GM18526 (cell line): Measurements from ENCODE around the gene FSHR.

Source experiments
- POLR2A ChIP-seq: IDR thresholded peaks from 3 replicates; pipeline ENCODE4 v1.6.1; 2011; ENCODE audit not compliant: insufficient read length; ENCODE audit errors: extremely low read depth

Gene FSHR

DNA sequence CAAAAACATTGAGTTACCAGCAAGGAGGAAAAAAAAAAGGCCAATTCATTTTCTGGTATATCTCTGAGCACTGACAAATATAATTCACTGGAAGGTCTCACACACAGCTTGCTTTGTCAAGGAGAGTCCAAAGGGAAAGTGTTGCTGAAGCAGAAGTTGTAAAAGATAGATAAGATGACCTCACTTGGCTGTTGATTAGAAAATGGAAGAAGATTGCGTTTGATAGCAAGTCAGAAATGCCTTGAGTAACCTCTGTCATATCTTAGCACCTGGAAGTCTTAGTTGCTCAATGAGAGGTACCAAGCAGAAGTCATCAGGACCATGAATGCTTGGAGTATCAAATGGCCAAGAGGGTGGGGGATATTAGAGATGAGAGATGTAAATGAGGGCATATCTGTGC, 105.2 kb downstream of the FSHR start:
- TF ChIP-seq POLR2A, result no peak

DNA sequence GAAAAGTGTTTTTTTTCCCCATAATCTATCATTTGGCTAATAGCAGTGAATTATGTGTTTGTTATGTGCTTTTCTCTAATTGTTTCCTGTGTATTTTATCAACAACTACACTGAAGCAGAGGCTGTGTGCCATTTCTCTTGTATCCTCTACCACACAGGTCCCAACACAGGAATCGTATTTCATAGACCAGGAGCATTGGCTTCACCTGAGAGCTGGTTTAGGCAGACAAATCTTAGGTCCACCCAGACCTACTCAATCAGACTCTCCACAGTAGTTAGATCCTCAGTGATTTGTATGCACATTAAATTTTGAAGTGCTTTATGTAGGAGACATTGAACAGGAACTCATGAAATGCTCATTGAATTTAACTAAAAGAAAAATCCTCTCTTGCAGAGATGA, 109.2 kb downstream of the FSHR start:
- TF ChIP-seq POLR2A, result no peak

DNA sequence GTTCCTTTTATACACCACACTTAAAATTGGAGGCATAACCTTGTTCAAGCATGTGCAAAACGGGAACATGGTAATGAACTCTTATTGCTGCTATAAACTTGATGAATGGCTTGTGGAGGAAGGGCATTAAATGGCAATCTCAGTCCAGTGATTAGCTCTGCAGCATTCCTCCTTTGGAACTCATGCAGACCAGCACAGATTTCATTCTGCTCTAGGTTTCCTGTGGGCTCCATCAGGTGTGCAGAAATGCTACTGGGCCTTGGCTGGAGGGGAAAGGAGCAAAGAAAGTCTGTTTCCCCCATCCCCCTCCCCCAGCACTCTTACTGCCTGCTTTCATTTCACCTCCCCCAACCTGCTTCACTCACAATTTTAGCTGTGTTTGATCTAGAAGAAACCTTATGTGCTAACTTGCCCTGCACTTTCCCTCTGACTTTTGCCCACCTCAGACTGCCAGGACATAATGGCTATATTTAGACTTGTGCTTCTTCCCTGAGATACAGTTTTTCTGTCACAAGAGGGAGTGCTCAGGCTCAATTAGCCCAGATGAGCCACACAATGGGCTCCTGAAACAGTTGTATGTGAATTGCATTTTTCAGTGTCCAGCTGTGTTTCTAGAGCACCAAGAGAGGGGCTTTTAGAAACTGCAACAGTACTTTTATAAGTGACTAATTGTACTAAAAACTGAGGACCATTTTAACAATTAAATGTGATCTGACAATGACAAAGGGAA, 109.8 kb downstream of the FSHR start:
- no peak for TF ChIP-seq POLR2A

DNA sequence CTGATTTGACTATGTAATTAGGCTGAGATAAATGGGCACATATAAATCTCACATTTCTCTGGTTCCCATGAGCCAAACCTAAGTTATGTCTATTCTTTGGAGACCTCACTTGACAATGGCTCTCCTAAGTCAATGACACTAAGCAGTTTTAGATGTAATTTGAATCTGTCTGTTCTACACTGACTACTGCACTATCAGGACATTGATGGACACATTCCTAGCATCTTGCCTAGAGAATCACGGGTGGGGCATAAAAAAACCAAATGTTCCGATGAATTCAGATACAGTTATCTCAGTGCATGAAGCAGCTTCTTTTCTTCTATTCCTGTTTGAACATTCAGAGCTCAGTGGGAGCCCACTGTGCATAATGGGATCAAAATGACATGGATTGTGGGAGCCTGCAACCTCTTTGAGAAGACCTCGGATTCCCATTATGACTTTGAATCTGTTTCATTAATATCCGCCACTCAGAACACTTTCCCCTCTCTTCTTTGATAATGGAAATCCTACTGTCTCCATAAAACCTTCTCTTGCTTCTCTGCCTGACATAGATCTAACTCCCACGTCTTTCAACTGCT, 110.8 kb downstream of the FSHR start:
- TF ChIP-seq POLR2A, result no peak

DNA sequence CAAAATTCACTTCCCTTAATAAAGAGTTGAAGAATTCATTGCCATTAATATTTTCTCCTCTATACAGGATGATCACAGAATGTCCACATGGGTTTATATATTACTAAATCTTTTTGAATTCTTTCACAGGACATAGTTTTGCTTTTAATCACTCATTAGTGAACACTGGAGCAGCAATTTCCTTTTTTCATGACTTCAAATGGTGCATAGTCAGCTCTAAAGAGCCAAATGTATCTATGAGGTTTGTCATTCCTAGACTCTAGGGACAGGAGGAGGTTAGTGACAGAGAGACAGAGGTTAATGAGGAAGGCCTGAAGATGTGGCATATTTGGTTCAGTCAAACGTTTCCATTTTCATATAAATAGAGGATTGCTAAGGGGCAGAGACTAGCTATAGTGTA, 111.8 kb downstream of the FSHR start:
- TF ChIP-seq POLR2A, result no peak

DNA sequence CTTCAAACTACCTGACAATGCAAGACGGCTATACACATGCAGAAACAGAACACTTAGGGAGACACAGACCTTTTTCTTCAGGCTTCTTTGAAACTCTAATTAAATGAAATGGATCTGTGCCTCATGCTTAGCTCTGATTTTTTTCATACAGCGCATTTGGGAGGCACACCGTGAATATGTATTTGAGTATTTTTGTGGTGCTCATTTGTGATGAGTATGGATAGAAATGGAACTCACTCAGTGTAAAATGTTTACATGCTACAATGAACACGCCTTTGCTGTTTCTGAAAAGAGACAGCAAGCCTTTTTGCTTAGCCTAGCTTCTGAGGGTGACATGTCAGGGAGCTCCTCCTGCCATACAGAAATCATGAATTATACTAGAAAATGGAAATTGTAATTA, 113.3 kb downstream of the FSHR start:
- no peak for TF ChIP-seq POLR2A

DNA sequence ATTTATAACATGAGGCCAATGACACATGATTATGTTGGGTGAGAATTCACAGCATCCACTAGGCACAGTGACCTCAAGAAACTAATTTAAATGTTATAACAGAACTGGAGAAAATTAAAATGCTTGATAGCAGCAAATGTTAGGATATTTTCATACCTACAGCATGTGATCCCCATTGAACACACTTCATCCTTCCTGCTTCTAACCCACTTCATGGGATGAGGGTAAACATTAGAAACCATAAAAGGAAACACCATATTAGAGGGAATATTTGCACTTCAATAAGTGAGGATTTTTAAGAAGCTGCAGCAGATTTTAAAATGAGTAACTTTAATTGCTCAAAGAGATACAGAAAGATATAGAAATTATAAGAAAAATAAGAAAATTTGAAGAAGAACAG, 117.1 kb downstream of the FSHR start:
- no peak for TF ChIP-seq POLR2A

DNA sequence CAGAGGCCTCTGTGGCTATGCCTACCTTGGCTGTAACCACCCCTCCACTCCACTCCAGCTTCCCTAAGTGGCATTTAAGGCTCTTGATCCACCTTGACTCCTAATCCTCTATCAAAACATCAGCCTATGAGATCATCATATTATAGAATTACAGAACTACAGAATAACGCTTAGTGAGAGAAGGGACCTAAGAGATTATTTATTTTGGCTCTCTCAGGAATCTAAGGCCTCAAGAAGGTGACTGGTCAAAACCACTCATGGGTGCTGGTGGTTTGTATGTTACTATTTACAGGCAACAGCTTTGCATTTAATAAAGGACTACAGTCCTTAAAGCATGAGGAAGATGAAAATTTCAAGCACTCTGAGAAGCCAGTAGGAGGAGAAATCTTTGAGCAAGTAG, 118.8 kb downstream of the FSHR start:
- TF ChIP-seq POLR2A, result no peak

DNA sequence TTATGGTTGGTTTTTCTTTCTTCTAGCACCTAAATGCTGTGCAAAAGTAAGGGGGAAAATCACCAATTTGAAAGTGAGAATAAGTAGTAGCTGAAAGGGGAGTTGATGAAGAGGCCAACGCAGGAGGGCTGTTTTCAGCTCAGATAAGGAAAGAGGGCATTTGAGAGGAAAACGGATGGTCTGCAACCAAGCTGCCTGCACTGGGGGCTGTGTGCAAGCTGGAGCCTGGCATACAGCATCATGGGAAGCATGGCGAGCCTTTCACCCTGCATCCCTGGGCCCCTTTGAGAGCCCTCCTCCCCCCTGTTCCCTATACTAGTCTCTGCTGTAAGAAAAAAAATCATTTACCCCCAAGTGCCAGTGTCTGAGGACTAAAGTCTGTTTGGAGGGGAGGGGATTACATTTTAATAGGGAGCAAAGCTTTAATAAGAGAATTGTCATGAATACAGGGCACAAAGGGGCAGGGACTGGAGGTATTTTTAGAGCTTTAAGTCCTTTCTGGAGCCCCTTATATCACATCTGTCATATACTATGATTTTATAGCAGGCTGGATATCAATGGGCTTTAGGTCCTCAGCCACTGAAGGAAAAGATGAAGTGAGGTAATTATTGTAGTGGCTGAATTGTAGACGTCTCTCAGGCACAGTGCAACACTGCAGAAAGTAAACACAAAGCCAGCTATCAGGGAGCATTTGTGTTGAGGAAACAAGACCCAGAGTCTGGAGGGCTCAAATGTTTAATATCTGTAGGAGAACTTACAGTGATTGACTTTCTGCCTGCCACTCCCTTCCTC, 120.7 kb downstream of the FSHR start:
- TF ChIP-seq POLR2A, result no peak

DNA sequence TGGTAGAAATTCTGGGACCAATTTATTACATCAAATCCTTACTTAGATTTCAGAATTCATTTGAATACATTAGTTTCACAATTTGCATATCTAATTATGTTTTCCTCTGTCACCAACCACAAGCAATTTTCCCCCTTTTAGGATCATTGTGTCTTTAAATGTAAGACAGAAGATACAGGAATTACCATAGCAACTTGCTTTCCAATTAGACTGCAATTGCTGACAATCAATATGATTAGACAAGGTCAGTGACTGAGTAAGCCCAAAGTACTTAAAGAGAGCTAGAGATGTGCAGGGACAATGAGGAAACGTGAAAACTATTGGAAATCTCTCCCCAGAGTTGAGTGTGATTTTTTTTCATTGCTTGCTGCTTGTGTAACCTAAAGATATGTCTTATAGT, 121.4 kb downstream of the FSHR start:
- no peak for TF ChIP-seq POLR2A

DNA sequence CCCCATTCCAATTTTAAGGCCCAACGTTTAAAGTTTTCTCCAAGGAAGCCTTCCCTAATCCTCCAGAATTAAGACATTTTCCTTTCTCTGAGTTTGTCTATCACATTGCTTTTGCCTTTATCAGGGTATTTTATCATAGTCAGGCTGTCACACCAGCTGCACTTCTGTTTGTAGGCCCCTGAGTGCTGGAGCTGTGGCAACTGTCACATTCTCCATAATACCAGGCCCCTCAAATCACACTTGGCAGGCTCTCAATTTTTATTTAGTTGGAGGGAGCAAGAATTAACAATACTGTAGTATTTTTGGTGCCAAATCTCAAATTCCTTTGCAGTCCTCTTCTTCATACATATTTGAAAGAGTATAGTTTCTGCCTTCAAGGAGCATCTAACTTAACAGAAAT, 122.2 kb downstream of the FSHR start:
- no peak for TF ChIP-seq POLR2A

DNA sequence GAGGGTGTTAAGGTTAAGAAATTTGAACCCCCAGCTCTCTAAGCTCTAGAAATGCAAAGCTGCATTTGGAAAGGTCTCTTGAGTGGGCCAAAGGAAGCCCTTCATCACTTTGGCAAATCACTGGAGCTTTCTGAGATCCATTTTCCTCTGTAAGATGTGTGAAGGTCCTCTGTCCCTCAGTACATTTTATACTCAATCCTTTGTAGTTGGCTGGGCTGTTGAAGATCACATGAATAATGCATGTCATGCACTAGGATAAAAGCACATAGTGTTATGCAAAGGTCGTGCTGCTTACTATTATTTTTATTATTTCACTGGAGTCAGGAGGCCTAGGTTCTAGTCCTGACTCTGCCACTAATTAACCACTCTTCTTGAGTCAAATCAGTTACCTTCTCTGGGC, 124.9 kb downstream of the FSHR start:
- TF ChIP-seq POLR2A, result no peak

DNA sequence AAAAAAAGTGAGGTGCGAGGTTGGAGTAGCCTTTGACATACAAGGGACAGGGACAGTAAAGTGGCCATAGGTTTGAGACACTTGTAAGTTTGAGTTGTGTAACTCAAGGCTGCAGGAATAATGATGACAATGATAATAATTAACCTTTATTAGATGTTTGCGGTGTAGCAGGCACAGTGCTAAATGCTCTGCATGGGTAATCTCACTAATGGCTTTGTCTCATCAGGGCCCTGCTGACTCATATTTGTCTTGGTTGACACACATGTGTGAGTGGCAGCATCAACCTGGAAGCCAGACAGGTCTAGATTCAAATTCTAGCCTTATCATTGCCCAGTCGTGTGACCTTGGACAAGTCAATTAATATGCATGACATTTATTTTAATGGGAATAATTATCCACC, 126.2 kb downstream of the FSHR start:
- no peak for TF ChIP-seq POLR2A

DNA sequence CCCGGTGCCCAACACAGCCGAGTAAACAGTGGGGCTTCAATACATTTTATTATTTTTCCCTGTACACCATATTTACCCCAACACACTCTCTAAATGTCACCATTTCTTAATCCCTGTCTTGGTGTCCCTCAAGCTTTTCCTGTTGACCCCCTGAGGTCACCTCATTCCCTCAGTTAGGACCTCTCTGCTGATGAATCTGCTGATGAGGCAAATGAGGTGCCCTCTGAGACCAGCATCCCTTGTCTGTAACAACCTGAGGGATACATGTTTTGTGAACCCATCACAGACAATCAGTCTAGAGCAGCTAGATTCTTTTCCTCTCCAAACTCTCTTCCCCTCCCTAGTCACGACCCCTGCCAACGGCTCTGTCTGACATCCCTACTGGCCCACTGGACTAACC, 127.6 kb downstream of the FSHR start:
- no peak for TF ChIP-seq POLR2A

DNA sequence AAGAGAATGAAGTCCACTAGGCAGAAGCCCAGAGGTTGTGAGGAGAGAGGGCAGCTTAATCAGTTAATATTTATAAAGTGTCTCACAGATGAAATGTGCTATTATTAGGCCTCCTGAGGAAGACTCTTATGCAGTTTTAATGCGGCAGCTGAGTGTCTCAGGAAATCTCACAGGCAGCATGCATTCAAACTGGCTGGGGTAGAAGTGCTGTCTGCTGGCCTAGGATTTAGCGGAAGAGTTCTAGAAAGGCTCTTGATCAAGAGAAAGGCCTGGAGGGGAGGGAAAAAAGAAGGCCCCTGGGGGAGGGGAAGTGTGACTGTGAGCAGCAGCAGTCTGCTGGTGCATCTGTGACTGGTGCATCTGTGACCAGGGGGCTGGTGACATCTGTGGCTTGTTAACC, 133.0 kb downstream of the FSHR start:
- TF ChIP-seq POLR2A, result no peak

DNA sequence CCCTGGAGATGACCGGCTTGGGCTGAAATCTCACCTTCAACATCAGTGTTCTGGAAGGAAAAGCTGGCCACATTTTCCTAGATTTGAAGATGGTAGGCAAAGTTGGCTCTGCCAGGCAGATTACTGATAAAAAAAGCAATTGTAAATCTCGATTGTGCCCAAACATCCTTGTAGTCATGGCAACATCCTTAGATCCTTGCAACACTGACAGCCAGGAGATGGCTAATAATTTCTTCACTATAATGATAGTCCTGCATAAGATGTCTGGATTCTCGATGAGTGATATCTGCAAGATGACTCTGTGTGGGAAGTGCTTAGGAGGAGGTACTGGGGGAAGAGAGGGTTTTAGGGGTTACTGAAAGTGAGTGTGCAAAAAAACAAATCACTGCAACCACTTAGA, 149.1 kb downstream of the FSHR start:
- no peak for TF ChIP-seq POLR2A
